ENCODE results near the gene ST7. TPM values are rescaled to one million over a fixed set of nuclear protein-coding genes. Genes with fewer than 3 reads are reported as not detected.

Gene ST7
- total and polyA plus RNA-seq, 2 donors from 2014 or later = 21.5 to 29.8 TPM

DNA sequence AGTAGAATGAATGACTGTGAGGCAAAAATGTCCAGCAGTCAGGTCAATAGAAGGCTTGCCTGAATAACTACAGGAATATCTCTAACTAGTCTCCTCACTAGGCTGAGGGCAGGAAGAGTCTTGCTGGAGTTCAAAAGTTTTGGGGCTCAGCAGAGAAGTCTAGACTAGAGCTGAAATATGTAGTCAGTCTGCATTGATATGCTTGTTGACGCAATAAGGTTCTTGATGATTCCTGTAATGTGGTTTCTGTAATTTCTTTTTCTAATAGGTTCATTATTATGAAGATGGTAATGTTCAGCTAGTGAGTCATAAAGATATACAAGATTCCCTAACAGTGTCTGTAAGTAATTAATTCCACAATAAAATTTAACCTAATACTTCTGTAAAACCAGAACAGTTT, 41.5 kb upstream of the ST7 start:
- Histone ChIP-seq H3K9me3 (ENCODE audit: control insufficient read depth in 2 of 3, insufficient read depth in 1 of 3, low read length in 3 of 3) (peaks cover 0 to 2% (median 0%) of the 10 kb centered on the region in 3 donors), H3K36me3 (ENCODE audit: control insufficient read depth in 2 of 3, insufficient read depth in 3 of 3, low read length in 3 of 3) (peaks cover 10 to 45% (median 12%) of the 10 kb centered on the region in 3 donors), H3K4me1 (ENCODE audit: control insufficient read depth in 2 of 3, insufficient read depth in 2 of 3, low read depth in 1 of 3, low read length in 3 of 3) (no peaks in the 10 kb centered on the region), H3K4me3 (ENCODE audit: low read length in 3 of 3) (no peak overlapping the region), H3K27ac (ENCODE audit: low read depth in 2 of 2, low read length in 2 of 2) (no peak overlapping the region), H3K27me3 (ENCODE audit: control insufficient read depth, insufficient read depth, low read length) (no peaks in the 10 kb centered on the region), H3K9ac (ENCODE audit: low read length in 3 of 3) (no peak overlapping the region)
- DNase-seq (no peak), FAIRE-seq (no peak)
- TF ChIP-seq, protein P1, sequence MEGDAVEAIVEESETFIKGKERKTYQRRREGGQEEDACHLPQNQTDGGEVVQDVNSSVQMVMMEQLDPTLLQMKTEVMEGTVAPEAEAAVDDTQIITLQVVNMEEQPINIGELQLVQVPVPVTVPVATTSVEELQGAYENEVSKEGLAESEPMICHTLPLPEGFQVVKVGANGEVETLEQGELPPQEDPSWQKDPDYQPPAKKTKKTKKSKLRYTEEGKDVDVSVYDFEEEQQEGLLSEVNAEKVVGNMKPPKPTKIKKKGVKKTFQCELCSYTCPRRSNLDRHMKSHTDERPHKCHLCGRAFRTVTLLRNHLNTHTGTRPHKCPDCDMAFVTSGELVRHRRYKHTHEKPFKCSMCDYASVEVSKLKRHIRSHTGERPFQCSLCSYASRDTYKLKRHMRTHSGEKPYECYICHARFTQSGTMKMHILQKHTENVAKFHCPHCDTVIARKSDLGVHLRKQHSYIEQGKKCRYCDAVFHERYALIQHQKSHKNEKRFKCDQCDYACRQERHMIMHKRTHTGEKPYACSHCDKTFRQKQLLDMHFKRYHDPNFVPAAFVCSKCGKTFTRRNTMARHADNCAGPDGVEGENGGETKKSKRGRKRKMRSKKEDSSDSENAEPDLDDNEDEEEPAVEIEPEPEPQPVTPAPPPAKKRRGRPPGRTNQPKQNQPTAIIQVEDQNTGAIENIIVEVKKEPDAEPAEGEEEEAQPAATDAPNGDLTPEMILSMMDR (IDR thresholded peaks at IDR 0.05; ENCODE audit: borderline replicate concordance, extremely low read depth, insufficient read depth) = no peak
- intact Hi-C loops (cut with DNase I) = no loop called here

DNA sequence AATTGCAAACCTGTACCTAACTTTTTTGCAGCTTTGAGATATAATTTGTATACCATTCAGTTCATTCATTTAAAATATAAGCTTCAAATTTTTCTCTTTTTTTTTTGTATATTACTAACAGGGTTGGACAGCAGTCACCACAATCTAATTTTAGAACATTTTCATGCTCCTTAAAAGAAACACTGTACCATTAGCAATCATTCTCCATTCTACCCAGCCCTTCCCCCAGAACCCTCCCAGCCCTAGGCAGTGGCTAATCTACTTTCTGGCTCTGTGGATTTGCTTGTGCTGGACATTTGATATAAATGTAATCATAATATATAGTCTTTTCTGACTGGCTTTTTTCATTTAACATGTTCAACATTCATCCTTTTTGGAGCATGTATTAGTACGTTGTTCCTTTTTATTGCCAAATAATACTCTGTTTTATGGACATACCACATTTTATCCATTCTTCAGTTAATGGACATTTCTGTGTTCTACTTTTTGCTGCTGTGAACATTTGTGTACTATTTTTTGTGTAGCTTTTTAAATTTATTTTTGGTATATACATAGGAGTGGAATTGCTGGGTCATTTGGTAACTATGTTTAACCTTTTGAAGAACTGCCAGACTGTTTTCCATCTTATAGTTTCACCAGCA, 40.9 kb upstream of the ST7 start:
- no peak for DNase-seq
- Histone ChIP-seq H3K4me1 (ENCODE audit: control insufficient read depth in 2 of 3, insufficient read depth in 2 of 3, low read depth in 1 of 3, low read length in 3 of 3) (no peaks in the 10 kb centered on the region), H3K9me3 (ENCODE audit: control insufficient read depth in 2 of 3, insufficient read depth in 1 of 3, low read length in 3 of 3) (peaks cover 0 to 2% (median 0%) of the 10 kb centered on the region in 3 donors), H3K4me3 (ENCODE audit: low read length in 3 of 3) (no peak overlapping the region), H3K27me3 (ENCODE audit: control insufficient read depth, insufficient read depth, low read length) (no peaks in the 10 kb centered on the region), H3K9ac (ENCODE audit: low read length in 3 of 3) (no peak overlapping the region), H3K27ac (ENCODE audit: low read depth in 2 of 2, low read length in 2 of 2) (no peak overlapping the region), H3K36me3 (ENCODE audit: control insufficient read depth in 2 of 3, insufficient read depth in 3 of 3, low read length in 3 of 3) (peaks cover 9 to 43% (median 10%) of the 10 kb centered on the region in 3 donors)
- TF ChIP-seq, protein P1 (IDR thresholded peaks at IDR 0.05; ENCODE audit: borderline replicate concordance, extremely low read depth, insufficient read depth) = no peak
- intact Hi-C loops (cut with DNase I) = no loop called here
- FAIRE-seq = no peak

DNA sequence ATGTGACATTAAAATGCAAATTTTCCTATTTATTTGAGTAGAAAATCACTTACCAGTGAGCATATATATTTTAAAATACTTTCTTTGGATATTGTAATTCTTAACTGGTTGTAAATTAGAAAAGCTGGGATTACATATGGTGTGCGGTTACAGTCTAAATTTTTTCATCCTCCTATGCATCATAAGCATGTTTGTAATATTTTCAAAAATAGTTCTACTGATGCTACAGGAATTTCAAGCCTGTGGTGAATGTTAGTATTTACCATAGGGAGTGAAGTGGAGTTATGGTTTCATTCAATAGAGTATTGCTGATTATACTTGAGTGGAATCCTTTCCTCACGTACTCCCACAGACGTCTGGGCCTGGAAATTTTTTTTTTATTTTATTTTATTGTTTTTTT, 34.6 kb upstream of the ST7 start:
- Histone ChIP-seq H3K27me3 (ENCODE audit: control insufficient read depth, insufficient read depth, low read length) (no peaks in the 10 kb centered on the region), H3K4me1 (ENCODE audit: control insufficient read depth in 2 of 3, insufficient read depth in 2 of 3, low read depth in 1 of 3, low read length in 3 of 3) (no peaks in the 10 kb centered on the region), H3K9me3 (ENCODE audit: control insufficient read depth in 2 of 3, insufficient read depth in 1 of 3, low read length in 3 of 3) (no peaks in the 10 kb centered on the region), H3K9ac (ENCODE audit: low read length in 3 of 3) (no peak overlapping the region), H3K36me3 (ENCODE audit: control insufficient read depth in 2 of 3, insufficient read depth in 3 of 3, low read length in 3 of 3) (peaks cover 0 to 22% (median 4%) of the 10 kb centered on the region in 3 donors), H3K27ac (ENCODE audit: low read depth in 2 of 2, low read length in 2 of 2) (no peak overlapping the region), H3K4me3 (ENCODE audit: low read length in 3 of 3) (no peak overlapping the region)
- intact Hi-C loops (cut with DNase I) = no loop called here
- FAIRE-seq (no peak), DNase-seq (no peak)
- TF ChIP-seq, protein P1 (IDR thresholded peaks at IDR 0.05; ENCODE audit: borderline replicate concordance, extremely low read depth, insufficient read depth) = no peak

DNA sequence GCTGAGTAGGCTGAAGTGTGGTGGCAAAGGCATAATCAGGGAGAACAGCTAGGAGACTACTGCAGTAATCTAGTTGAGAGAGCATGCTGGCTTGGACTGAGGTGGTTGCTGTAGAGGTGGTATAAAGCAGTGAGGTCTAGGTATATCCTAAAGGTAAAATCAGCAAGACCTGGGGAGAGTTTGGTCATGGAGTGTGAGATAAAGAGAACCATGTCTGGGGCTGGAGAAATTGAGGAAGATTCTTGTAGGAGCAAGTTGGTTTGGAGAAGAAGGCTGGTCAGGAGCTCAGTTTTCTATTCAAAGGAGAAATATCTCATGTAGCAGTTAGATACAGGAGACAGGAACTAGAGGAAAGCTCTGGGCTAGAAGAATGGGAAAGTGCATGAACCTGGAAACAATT, 32.9 kb upstream of the ST7 start:
- no peak for FAIRE-seq
- no peak for DNase-seq
- Histone ChIP-seq H3K27me3 (ENCODE audit: control insufficient read depth, insufficient read depth, low read length) (no peaks in the 10 kb centered on the region), H3K9me3 (ENCODE audit: control insufficient read depth in 2 of 3, insufficient read depth in 1 of 3, low read length in 3 of 3) (no peaks in the 10 kb centered on the region), H3K36me3 (ENCODE audit: control insufficient read depth in 2 of 3, insufficient read depth in 3 of 3, low read length in 3 of 3) (peaks cover 0 to 15% (median 2%) of the 10 kb centered on the region in 3 donors), H3K27ac (ENCODE audit: low read depth in 2 of 2, low read length in 2 of 2) (no peak overlapping the region), H3K4me1 (ENCODE audit: control insufficient read depth in 2 of 3, insufficient read depth in 2 of 3, low read depth in 1 of 3, low read length in 3 of 3) (no peaks in the 10 kb centered on the region), H3K4me3 (ENCODE audit: low read length in 3 of 3) (no peak overlapping the region), H3K9ac (ENCODE audit: low read length in 3 of 3) (no peak overlapping the region)
- TF ChIP-seq, protein P1 (IDR thresholded peaks at IDR 0.05; ENCODE audit: borderline replicate concordance, extremely low read depth, insufficient read depth) = no peak
- intact Hi-C loops (cut with DNase I) = no loop called here

All from kidney (tissue), 14 donors.